ENCODE measurements around the gene BUD23. TPM values are rescaled to one million over a fixed set of nuclear protein-coding genes. Genes with fewer than 3 reads are reported as not detected.

Gene BUD23
- total RNA-seq, 1 experiment from 2014 or later: 168 TPM

- TF ChIP-seq CTCF (IDR thresholded peaks at IDR 0.05 in 2 of 3, conservative IDR thresholded peaks at IDR 0.05 in 1 of 3; ENCODE audit: borderline replicate concordance in 1 of 3, insufficient read depth in 1 of 3, low read depth in 2 of 3, low read length in 2 of 3): peak in 2 of 3 experiments; percentile 61 to 77; a peak in 4 of 6 replicates
- no peak for TF ChIP-seq EZH2 (IDR thresholded peaks at IDR 0.05)
- peak; percentile 27; the same call in 1 of the 2 replicates for TF ChIP-seq POLR2AphosphoS5 (IDR thresholded peaks at IDR 0.05; ENCODE audit: low read depth, low read length)
- ATAC-seq: peak; percentile 66
- BruUV-seq (replicated peaks): TSS peak; percentile 6
- intact Hi-C loops (cut with micrococcal nuclease): loop anchor here (1.0 kb wide), 1 partner anchor 94 kb away; no protein-coding TSS in a partner anchor
- Histone ChIP-seq H3K9me2 (ENCODE audit: insufficient read depth) (no peaks in the 10 kb centered on the region), H3K9me3 (ENCODE audit: control insufficient read depth in 1 of 2, insufficient read depth in 1 of 2, low read depth in 1 of 2, low read length in 2 of 2) (no peaks in the 10 kb centered on the region), H3K9ac (ENCODE audit: low read length) (no peak overlapping the region), H2AFZ (ENCODE audit: low read depth, low read length, poor library complexity, severe bottlenecking) (no peak overlapping the region), H3K4me1 (ENCODE audit: control insufficient read depth in 1 of 2, insufficient read depth in 2 of 2, low read length in 2 of 2) (peaks cover 15 to 39% of the 10 kb centered on the region in 2 experiments), H3K27ac (ENCODE audit: low read depth, low read length) (peak overlapping the region; percentile 27; the same call in 1 of the 2 replicates), H3K4me2 (ENCODE audit: low read length) (peak overlapping the region; percentile 34; the same call in 1 of the 2 replicates), H3K79me2 (ENCODE audit: insufficient read depth, low read length) (peaks cover 7% of the 10 kb centered on the region; the same call in 1 of the 2 replicates), H3K36me3 (ENCODE audit: control insufficient read depth in 1 of 2, insufficient read depth in 2 of 2, low read length in 2 of 2) (peaks cover 31 to 58% of the 10 kb centered on the region in 2 experiments; a peak in 3 of 4 replicates), H3K27me3 (ENCODE audit: insufficient read depth, low read length) (no peaks in the 10 kb centered on the region), H3K4me3 (replicated peaks in 1 of 2; ENCODE audit: low read depth in 1 of 2, low read length in 2 of 2) (no peak overlapping the region), H4K20me1 (ENCODE audit: insufficient read depth) (0 out of 2 replicates have a peak, but pooled peaks cover 3% of the 10 kb centered on the region)
- CTCF ChIA-PET: interaction anchor here (1.2 to 2.0 kb wide), 4 partner anchors 9 to 33 kb away, joined by 3 to 7 read pairs (median 7); no protein-coding TSS in a partner anchor
- RAD21 ChIA-PET (ENCODE audit: low non-redundant PET in 1 of 2, low total read pairs in 2 of 2, uncharacterized antibody in 2 of 2, unreplicated experiment in 2 of 2): no interaction called here
- peak; percentile 68 for DNase-seq (ENCODE audit: low read depth, low spot score)
- POLR2A ChIA-PET: no interaction called here
Observed at GRCh38 chr7:73701357-73701995, 18.1 kb downstream of the BUD23 start.

DNA sequence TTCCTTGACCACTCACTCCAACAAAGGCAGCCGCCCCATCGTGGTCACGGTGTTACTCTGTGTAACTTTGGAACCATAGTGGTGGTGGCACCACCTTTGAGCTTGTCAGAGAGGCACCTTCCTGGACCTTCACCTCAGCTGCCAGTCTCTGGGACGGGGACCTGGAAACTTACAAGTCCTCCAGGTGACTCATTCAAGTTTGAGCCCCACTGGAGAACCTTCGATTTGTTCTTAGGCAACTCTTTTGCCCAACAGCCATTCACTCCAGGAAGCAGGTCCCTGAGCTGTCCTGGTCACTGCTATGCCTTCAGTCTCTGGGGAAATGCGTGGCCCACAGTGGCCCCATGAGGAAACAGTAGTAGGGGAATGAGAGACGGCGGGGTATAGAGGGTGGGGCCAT lies 18.8 kb downstream of the BUD23 start:
- ChIA-PET RAD21 (ENCODE audit: low non-redundant PET in 1 of 2, low total read pairs in 2 of 2, uncharacterized antibody in 2 of 2, unreplicated experiment in 2 of 2) (interaction anchor here in 1 of 2 experiments (1.2 kb wide), 1 partner anchor 19 kb away, joined by 3 read pairs; no protein-coding TSS in a partner anchor), POLR2A (no interaction called here), CTCF (interaction anchor here (0.7 to 2.0 kb wide), 3 partner anchors 13 to 32 kb away, joined by 3 to 7 read pairs (median 4); no protein-coding TSS in a partner anchor)
- H3K9me2 ChIP-seq (ENCODE audit: insufficient read depth): no peaks in the 10 kb centered on the region
- no peak overlapping the region for H2AFZ ChIP-seq (ENCODE audit: low read depth, low read length, poor library complexity, severe bottlenecking)
- H3K4me1 ChIP-seq (ENCODE audit: control insufficient read depth in 1 of 2, insufficient read depth in 2 of 2, low read length in 2 of 2): peaks cover 22 to 47% of the 10 kb centered on the region in 2 experiments
- ATAC-seq (no peak), DNase-seq (ENCODE audit: low read depth, low spot score) (no peak)
- H3K9ac ChIP-seq (ENCODE audit: low read length): no peak overlapping the region
- peak overlapping the region; percentile 34; the same call in 1 of the 2 replicates for H3K4me2 ChIP-seq (ENCODE audit: low read length)
- H3K36me3 ChIP-seq (ENCODE audit: control insufficient read depth in 1 of 2, insufficient read depth in 2 of 2, low read length in 2 of 2): peaks cover 26 to 51% of the 10 kb centered on the region in 2 experiments; a peak in 3 of 4 replicates
- H3K79me2 ChIP-seq (ENCODE audit: insufficient read depth, low read length): peaks cover 7% of the 10 kb centered on the region; the same call in 1 of the 2 replicates
- peak overlapping the region; percentile 27; the same call in 1 of the 2 replicates for H3K27ac ChIP-seq (ENCODE audit: low read depth, low read length)
- intact Hi-C loops (cut with micrococcal nuclease): no loop called here
- BruUV-seq (replicated peaks): no TSS peak
- H4K20me1 ChIP-seq (ENCODE audit: insufficient read depth): 0 out of 2 replicates have a peak, but pooled peaks cover 3% of the 10 kb centered on the region
- no peaks in the 10 kb centered on the region for H3K27me3 ChIP-seq (ENCODE audit: insufficient read depth, low read length)
- no peak overlapping the region for H3K4me3 ChIP-seq (replicated peaks in 1 of 2; ENCODE audit: low read depth in 1 of 2, low read length in 2 of 2)
- H3K9me3 ChIP-seq (ENCODE audit: control insufficient read depth in 1 of 2, insufficient read depth in 1 of 2, low read depth in 1 of 2, low read length in 2 of 2): no peaks in the 10 kb centered on the region
- TF ChIP-seq CTCF (IDR thresholded peaks at IDR 0.05 in 2 of 3, conservative IDR thresholded peaks at IDR 0.05 in 1 of 3; ENCODE audit: borderline replicate concordance in 1 of 3, insufficient read depth in 1 of 3, low read depth in 2 of 3, low read length in 2 of 3) (no peak), JUND (IDR thresholded peaks at IDR 0.05) (no peak), POLR2A (IDR thresholded peaks at IDR 0.05; ENCODE audit: borderline replicate concordance, extremely low read depth, insufficient read depth, insufficient read length) (no peak), ATF3 (IDR thresholded peaks at IDR 0.05) (no peak), ELF1 (IDR thresholded peaks at IDR 0.05; ENCODE audit: borderline replicate concordance, low read depth) (no peak), SRF (IDR thresholded peaks at IDR 0.05; ENCODE audit: low read depth) (no peak), POLR2AphosphoS5 (IDR thresholded peaks at IDR 0.05; ENCODE audit: low read depth, low read length) (no peak), YY1 (IDR thresholded peaks at IDR 0.05; ENCODE audit: extremely low read depth, insufficient replicate concordance, low read depth, low read length) (no peak), RAD21 (IDR thresholded peaks at IDR 0.05; ENCODE audit: low read depth) (no peak), CBX3 (IDR thresholded peaks at IDR 0.05; ENCODE audit: low read depth) (no peak), TCF7L2 (IDR thresholded peaks at IDR 0.05; ENCODE audit: borderline replicate concordance, extremely low read depth, insufficient read depth, insufficient read length) (no peak)
